Stomach (tissue), 4 donors: Measurements from ENCODE around the gene PILRB.

ENCODE experiments used
- CTCF ChIP-seq, 7 experiments: fragments of 450-650 bp in 4 of 7; fragments of 200-600 bp in 3 of 7; sonication (generic) in 3 of 7; IDR thresholded peaks; one replicate each; pipeline ENCODE4 v1.5.1; 2016 to 2019; ENCODE audit warnings: antibody characterized with exemption in 7 of 7, control low read depth in 2 of 7, mild to moderate bottlenecking in 1 of 7
- EP300 ChIP-seq: sonication (generic); formaldehyde crosslinking; IDR thresholded peaks from one replicate; pipeline ENCODE4 v1.6.1; 2017; ENCODE audit warnings: antibody characterized with exemption
- POLR2A ChIP-seq, 4 donors: fragments of 450-650 bp; IDR thresholded peaks; one replicate each; pipeline ENCODE4 v1.6.1; 2016; ENCODE audit warnings: antibody characterized with exemption in 4 of 4, control low read depth in 2 of 4, mild to moderate bottlenecking in 1 of 4, moderate library complexity in 1 of 4

DNA sequence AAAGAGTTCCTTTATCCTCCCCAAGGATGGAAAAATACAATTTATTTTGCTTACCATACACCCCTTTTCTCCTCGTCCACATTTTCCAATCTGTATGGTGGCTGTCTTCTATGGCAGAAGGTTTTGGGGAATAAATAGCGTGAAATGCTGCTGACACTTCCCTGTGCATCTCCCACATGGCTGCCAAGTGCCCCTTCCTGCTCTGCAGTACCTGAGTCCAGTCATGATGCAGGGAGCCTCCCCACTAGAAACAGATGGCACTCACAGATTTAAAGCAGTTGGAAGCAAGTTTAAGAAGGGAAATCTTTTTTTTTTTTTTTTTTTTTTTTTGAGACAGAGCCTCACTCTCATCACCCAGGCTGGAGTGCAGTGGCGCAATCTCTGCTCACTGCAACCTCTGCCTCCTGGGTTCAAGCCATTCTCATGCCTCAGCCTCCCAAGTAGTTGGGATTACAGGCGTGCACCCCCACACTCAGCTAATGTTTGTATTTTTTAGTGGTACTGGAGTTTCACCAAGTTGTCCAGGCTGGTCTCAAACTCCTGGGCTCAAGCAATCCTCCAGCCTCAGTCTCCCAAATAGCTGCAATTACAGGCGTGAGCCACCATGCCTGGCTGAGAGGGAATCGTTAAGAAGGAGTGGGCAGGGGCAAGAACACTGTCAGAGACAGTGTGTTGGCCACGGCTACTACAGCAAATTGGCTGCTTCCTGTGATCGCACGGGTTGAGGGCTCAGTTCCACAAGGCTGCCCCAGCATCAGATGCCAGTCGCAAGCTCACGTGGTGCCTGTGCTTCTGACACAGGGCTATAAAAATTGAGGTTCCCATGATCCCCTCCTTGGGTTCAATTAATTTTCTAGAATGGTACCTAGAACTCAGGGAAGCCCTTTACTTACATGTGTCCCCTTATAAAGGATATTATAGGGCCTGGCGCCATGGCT is 10.0 kb downstream of the PILRB start:
- no peak for TF ChIP-seq CTCF (IDR thresholded peaks at IDR 0.05)
- TF ChIP-seq POLR2A (IDR thresholded peaks at IDR 0.05), result no peak
- no peak for TF ChIP-seq EP300
